NCI-H1930 (cell line): ENCODE data around the gene FOXP1.

Experiments used
- DNase-seq, 2 experiments: peaks; one replicate each; lab custom pipeline; 2025; lab: John Stamatoyannopoulos, UW

FOXP1 gene

GRCh38 chr3:71564361-71564760 lies 19.2 kb downstream of the FOXP1 start:
- no peak for DNase-seq

GRCh38 chr3:71563827-71564226 lies 19.7 kb downstream of the FOXP1 start:
- no peak for DNase-seq

- no peak for DNase-seq
These were observed 20.6 kb downstream of the FOXP1 start for GRCh38 chr3:71562938-71563337.

GRCh38 chr3:71560665-71561064 lies 22.9 kb downstream of the FOXP1 start:
- no peak for DNase-seq

GRCh38 chr3:71559578-71560162 lies 23.9 kb downstream of the FOXP1 start:
- DNase-seq, result no peak

- no peak for DNase-seq
These were observed 24.5 kb downstream of the FOXP1 start for GRCh38 chr3:71559021-71559420.

GRCh38 chr3:71554649-71555048 lies 28.9 kb downstream of the FOXP1 start:
- no peak for DNase-seq

- DNase-seq, result no peak
These were observed 32.1 kb downstream of the FOXP1 start for GRCh38 chr3:71551311-71551919.

GRCh38 chr3:71549951-71550350 lies 33.6 kb downstream of the FOXP1 start:
- DNase-seq, result no peak

- no peak for DNase-seq
These were observed 34.7 kb downstream of the FOXP1 start for GRCh38 chr3:71548705-71549384.

GRCh38 chr3:71547249-71548198 lies 36.0 kb downstream of the FOXP1 start:
- DNase-seq, result no peak

- no peak for DNase-seq
These were observed 36.7 kb downstream of the FOXP1 start for GRCh38 chr3:71546821-71547220.

GRCh38 chr3:71545330-71545729 lies 38.2 kb downstream of the FOXP1 start:
- DNase-seq, result no peak

- no peak for DNase-seq
These were observed 40.0 kb downstream of the FOXP1 start for GRCh38 chr3:71543371-71544016.

GRCh38 chr3:71542521-71543370 lies 40.8 kb downstream of the FOXP1 start:
- DNase-seq, result no peak

- DNase-seq, result no peak
These were observed 42.2 kb downstream of the FOXP1 start for GRCh38 chr3:71541313-71541712.

- no peak for DNase-seq
These were observed 46.3 kb downstream of the FOXP1 start for GRCh38 chr3:71537211-71537611.

GRCh38 chr3:71536376-71536965 lies 47.1 kb downstream of the FOXP1 start:
- no peak for DNase-seq

GRCh38 chr3:71533588-71533987 lies 49.9 kb downstream of the FOXP1 start:
- DNase-seq, result no peak

- DNase-seq, result no peak
These were observed 50.7 kb downstream of the FOXP1 start for GRCh38 chr3:71532639-71533395.
